Central memory CD8-positive, alpha-beta T cell (primary cell): ENCODE results near the gene APC2.
A peak's percentile ranks its signal among the peaks of the same experiment; 100 is the strongest.
"Not testable (repeated sequence)": the region's sequence is repeated elsewhere in the genome, so short reads cannot be mapped to it uniquely, and the experiment has no call there.

ENCODE experiments used
- ATAC-seq: fragments of 150-1000 bp; cut with Tn5 transposase; replicated peaks from 2 replicates; pipeline ENCODE4 v1.10.0; 2022; ENCODE audit warnings: mild to moderate bottlenecking, moderate FRiP score, moderate number of reproducible peaks; ENCODE audit not compliant: poor library complexity, severe bottlenecking; ENCODE audit errors: extremely low read depth
- DNase-seq, 2 donors: peaks; one replicate each; pipeline ENCODE4 v3.0.0; 2021; ENCODE audit warnings: low spot score in 2 of 2
- H3K27ac Mint-ChIP-seq: one replicate; pipeline ENCODE4 v1.8.0; 2022; ENCODE audit warnings: low read depth, mild to moderate bottlenecking, moderate library complexity, mixed read lengths
- H3K27me3 Mint-ChIP-seq: one replicate; pipeline ENCODE4 v1.8.0; 2022; ENCODE audit warnings: mixed read lengths
- H3K36me3 Mint-ChIP-seq: one replicate; pipeline ENCODE4 v1.8.0; 2022; ENCODE audit warnings: mild to moderate bottlenecking, moderate library complexity, mixed read lengths; ENCODE audit not compliant: insufficient read depth
- H3K4me1 Mint-ChIP-seq: one replicate; pipeline ENCODE4 v1.8.0; 2022; ENCODE audit warnings: mixed read lengths
- H3K4me3 Mint-ChIP-seq: one replicate; pipeline ENCODE4 v1.8.0; 2022; ENCODE audit warnings: mild to moderate bottlenecking, moderate library complexity, mixed read lengths
- H3K9me3 Mint-ChIP-seq: one replicate; pipeline ENCODE4 v1.8.0; 2022; ENCODE audit warnings: mixed read lengths

Gene APC2

DNA sequence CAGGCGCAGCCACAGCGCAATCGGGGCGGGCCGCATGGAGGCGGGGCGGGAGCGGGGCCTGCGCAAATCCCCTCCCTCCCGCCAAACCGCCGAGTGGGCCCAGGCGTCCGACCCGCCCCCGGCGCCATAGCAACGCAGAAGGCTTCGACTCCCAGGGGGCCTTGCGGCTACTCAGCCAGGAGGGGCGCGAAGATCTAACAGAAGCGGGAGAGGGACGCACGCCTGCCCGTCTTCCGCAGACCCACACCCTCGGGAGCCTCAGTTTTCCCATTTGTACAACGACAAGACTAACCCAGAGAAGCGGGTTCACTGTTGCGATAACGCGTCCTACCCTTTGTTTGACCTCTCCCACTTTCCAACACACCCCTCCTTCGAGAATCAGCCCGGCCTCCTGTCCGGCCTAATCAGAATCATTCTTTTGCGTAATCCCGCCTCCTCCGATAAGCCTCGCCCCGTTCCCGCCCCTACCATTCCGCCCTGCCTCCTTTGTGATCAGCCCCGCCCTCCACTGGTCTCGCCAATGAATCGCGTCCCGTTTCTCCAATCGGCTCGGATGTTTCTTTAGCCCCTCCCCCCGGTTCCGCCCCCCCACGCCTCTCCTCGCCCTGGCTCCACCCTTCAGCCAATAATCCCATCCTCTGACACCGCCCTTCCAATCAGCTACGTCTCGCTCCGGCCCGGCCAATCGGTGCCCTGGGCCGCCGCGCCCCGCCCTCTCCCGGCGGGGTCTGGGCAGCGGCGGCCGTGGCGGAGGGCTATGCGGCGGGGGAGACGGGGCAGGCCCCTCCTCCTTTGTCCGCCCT, 40.6 kb downstream of the APC2 start, which contains the start of gene PCSK4:
Gene PCSK4, minus strand, starts transcription at position 40 of the 803 bp plus-strand sequence. Its CDS starts 4 bp downstream, at position 36.
- DNase-seq (peak; percentile 97 to 99), ATAC-seq (peak; percentile 89)
- H3K4me3 Mint-ChIP-seq, result peak within 1 kb of the TSS; percentile 82

DNA sequence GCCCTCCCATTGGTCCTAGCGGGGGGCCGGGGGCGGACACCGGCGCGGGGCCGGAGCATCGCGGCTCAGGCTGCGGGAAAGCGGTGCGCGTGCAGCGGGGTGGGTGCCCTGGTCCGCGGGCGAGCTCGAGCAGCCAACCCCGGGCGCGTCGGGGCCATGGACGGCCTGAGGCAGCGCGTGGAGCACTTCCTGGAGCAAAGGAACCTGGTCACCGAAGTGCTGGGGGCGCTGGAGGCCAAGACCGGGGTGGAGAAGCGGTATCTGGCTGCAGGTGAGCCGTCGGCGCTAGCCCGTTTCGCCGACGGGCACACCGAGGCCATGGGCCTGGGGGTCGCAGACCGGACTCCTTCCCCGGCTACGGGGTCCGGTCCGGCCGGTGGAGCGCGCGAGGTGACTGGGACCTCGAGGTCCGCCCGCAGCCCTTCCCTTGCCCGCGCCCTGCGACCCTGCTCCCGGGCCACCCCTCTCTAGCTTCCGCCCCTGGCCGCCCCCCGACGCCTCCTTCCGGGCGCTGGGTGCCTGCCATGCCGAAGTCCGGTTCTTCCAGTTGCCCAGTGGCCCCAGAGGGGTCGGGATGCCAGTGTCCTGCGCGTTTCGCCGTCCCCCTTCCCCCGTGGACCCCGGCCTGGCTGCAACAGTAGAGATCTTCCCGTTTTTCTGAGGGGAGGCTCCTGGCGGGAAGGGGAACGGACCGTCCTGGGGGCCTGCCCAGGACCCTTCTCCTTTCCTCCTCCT, 41.4 kb downstream of the APC2 start, which contains the start of gene REEP6:
Gene REEP6, plus strand, starts transcription at position 68 of the 735 bp plus-strand sequence. Its CDS starts 89 bp downstream, at position 157.
- Mint-ChIP-seq H3K36me3 (peaks cover 5% of the 10 kb centered on the region), H3K4me3 (peak within 1 kb of the TSS; percentile 82), H3K27me3 (no peaks in the 10 kb centered on the region), H3K27ac (peak within 1 kb of the TSS; percentile 35), H3K4me1 (peaks cover 18% of the 10 kb centered on the region), H3K9me3 (no peaks in the 10 kb centered on the region)
- no peak for DNase-seq
- peak; percentile 15 for ATAC-seq

More for the DNA sequence above, 40.6 kb downstream of the APC2 start, which contains the start of gene PCSK4:
- H3K27me3 Mint-ChIP-seq, result no peaks in the 10 kb centered on the region
- no peaks in the 10 kb centered on the region for H3K9me3 Mint-ChIP-seq
- H3K36me3 Mint-ChIP-seq, result peaks cover 5% of the 10 kb centered on the region
- peak within 1 kb of the TSS; percentile 35 for H3K27ac Mint-ChIP-seq
- H3K4me1 Mint-ChIP-seq, result peaks cover 18% of the 10 kb centered on the region

GRCh38 chr19:1491849-1492170, 41.9 kb downstream of the APC2 start:
- ATAC-seq (no peak), DNase-seq (no peak)
- Mint-ChIP-seq H3K27me3 (no peaks in the 10 kb centered on the region), H3K9me3 (no peaks in the 10 kb centered on the region), H3K4me3 (peak overlapping the region; percentile 77), H3K36me3 (peaks cover 5% of the 10 kb centered on the region), H3K4me1 (peaks cover 18% of the 10 kb centered on the region), H3K27ac (no peak overlapping the region)

GRCh38 chr19:1492474-1493006, 42.6 kb downstream of the APC2 start:
- ATAC-seq (no peak), DNase-seq (no peak)
- Mint-ChIP-seq H3K36me3 (peaks cover 5% of the 10 kb centered on the region), H3K27ac (no peak overlapping the region), H3K9me3 (no peaks in the 10 kb centered on the region), H3K4me3 (peak overlapping the region; percentile 77), H3K4me1 (peaks cover 18% of the 10 kb centered on the region), H3K27me3 (no peaks in the 10 kb centered on the region)

GRCh38 chr19:1494115-1494815, 44.3 kb downstream of the APC2 start:
- Mint-ChIP-seq H3K9me3 (no peaks in the 10 kb centered on the region), H3K4me3 (no peak overlapping the region), H3K36me3 (peaks cover 5% of the 10 kb centered on the region), H3K27me3 (no peaks in the 10 kb centered on the region), H3K4me1 (peaks cover 18% of the 10 kb centered on the region), H3K27ac (no peak overlapping the region)
- ATAC-seq, result no peak
- no peak for DNase-seq

GRCh38 chr19:1495051-1495798, 45.3 kb downstream of the APC2 start:
- Mint-ChIP-seq H3K27ac (no peak overlapping the region), H3K4me3 (no peak overlapping the region), H3K4me1 (peaks cover 12% of the 10 kb centered on the region), H3K27me3 (no peaks in the 10 kb centered on the region), H3K36me3 (peaks cover 9% of the 10 kb centered on the region), H3K9me3 (no peaks in the 10 kb centered on the region)
- ATAC-seq, result no peak
- DNase-seq, result no peak

GRCh38 chr19:1495799-1496713, 46.1 kb downstream of the APC2 start:
- peaks cover 5% of the 10 kb centered on the region for H3K36me3 Mint-ChIP-seq
- DNase-seq (no peak), ATAC-seq (no peak)
- H3K4me1 Mint-ChIP-seq, result peaks cover 7% of the 10 kb centered on the region
- no peak overlapping the region for H3K27ac Mint-ChIP-seq
- H3K27me3 Mint-ChIP-seq, result no peaks in the 10 kb centered on the region
- H3K4me3 Mint-ChIP-seq, result no peak overlapping the region
- no peaks in the 10 kb centered on the region for H3K9me3 Mint-ChIP-seq

DNA sequence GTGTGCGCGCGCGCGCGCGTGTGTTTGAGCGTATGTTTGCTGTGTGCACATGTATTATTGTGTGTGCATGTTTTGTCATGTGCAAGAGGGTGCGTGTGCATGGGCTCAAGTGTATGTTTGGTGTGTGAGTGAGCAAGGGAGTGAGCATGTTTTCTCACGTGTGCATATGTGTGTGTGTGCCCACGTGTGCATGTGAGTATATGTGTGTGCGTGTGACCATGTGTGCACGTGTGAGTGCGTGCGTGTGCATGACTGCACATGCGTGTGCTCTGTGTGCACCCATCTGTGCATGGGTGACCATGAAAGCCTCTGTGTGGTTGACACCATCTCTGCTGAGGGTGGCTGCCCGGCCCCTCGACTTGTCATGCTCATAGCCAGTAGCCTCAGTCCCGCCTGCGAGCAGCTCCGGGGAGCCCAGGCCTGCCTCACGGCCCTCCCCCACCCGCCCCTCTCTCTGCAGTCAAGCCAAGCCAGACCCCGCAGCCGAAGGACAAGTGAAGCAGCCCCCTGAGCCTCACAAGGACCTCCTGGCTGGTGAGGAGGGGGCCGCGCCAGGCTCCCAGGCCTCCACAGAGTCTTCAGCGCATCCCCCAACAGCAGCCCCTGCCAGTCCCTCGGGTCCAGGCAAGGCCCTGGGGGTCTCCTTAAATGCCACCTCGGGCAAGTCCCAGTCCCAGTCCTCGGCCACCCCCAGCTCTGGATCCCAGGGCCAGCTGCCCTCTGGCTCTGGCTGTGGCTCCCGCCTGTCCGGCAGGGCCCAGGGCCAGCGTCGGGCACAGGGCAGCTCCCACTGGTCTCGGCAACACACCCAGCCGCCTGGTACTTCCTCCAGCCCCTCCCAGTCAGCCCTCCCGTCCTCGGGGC, 47.0 kb downstream of the APC2 start:
- H3K4me3 Mint-ChIP-seq, result no peak overlapping the region
- no peaks in the 10 kb centered on the region for H3K27me3 Mint-ChIP-seq
- peaks cover 5% of the 10 kb centered on the region for H3K36me3 Mint-ChIP-seq

GRCh38 chr19:1497578-1498235, 47.8 kb downstream of the APC2 start:
- Mint-ChIP-seq H3K27me3 (peaks cover 5% of the 10 kb centered on the region), H3K27ac (no peak overlapping the region), H3K4me3 (no peak overlapping the region), H3K9me3 (no peaks in the 10 kb centered on the region), H3K36me3 (peaks cover 7% of the 10 kb centered on the region), H3K4me1 (no peaks in the 10 kb centered on the region)
- no peak for DNase-seq
- ATAC-seq, result no peak

More for the DNA sequence above, 47.0 kb downstream of the APC2 start:
- no peak for DNase-seq
- H3K9me3 Mint-ChIP-seq, result no peaks in the 10 kb centered on the region
- no peak overlapping the region for H3K27ac Mint-ChIP-seq
- no peak for ATAC-seq
- H3K4me1 Mint-ChIP-seq, result peaks cover 2% of the 10 kb centered on the region

DNA sequence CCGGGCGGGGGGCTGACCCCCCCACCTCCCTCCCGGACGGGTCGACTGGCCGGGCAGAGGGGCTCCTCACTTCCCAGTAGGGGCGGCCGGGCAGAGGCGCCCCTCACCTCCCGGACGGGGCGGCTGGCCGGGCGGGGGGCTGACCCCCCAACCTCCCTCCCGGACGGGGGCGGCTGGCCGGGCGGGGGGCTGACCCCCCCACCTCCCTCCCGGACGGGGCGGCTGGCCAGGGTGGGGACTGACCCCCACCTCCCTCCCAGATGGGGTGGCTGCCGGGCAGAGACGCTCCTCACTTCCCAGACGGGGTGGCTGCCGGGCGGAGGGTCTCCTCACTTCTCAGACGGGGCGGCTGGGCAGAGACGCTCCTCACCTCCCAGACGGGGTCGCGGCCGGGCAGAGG, 49.3 kb downstream of the APC2 start:
- H3K4me3 Mint-ChIP-seq, H3K27ac Mint-ChIP-seq, H3K9me3 Mint-ChIP-seq, H3K36me3 Mint-ChIP-seq, ATAC-seq, DNase-seq, H3K4me1 Mint-ChIP-seq: not testable (repeated sequence)
- H3K27me3 Mint-ChIP-seq, result peaks cover 10% of the 10 kb centered on the region
